Embryonic facial prominence (tissue), 1 donor: ENCODE measurements around the gene HTT.

Experiments used
- DNase-seq: peaks from one replicate; pipeline ENCODE4 v3.0.0-alpha.2; 2016; ENCODE audit errors: extremely low spot score

HTT gene

DNA sequence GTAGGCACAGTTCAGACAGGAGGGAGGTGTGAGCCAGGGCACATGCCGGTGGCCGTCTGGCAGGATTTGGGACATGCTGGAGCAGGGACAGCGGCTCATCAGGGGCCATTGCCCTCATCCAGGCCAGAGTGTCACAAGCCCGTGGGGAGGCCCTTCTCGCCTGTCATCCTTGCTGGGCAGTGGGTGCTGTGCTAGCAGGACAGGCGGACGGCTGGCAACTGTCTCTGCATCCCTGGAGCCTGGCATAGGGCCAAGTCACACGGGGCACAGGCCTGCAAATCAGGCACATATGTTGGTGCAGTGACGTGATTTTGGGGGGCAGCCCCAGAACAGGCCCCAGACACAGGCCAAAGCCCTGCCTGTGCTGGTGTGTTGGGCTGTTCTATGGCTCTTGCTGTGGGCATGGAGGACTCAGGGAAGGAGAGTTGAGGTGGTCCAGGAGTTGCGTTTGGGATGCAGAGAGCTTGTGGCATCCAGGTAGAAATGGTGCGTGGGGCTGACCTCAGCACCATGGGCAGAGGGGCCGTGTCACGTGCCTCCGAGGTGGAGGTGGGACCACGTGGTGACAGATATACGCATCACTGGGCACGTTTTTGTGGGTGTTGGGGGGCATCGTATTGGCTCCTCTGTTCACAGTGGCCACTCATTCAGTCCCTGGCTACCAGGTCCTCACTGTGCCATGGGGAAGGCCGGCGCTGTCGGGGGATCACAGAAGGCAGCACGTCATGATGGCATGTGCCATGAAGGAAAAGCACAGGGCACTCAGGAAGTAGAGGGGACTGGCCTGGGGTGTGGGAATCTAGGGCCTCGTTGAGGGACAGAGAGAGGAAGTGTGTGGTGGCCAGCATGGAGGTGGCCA, 159.9 kb downstream of the HTT start:
- no peak for DNase-seq

DNA sequence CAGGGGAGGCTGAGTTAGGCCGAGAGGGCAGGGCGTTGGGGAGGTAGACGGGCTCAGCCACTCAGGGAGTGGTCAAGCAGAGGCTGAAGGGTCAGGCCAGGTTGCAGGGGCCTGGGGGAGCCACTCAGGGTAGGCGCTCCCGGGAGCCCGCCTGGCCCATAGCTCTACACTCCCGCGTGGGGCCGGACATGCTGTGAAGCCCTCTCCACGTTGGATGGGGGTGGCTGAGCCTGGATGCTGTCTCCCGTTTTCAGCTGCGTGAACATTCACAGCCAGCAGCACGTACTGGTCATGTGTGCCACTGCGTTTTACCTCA, 160.5 kb downstream of the HTT start:
- no peak for DNase-seq

DNA sequence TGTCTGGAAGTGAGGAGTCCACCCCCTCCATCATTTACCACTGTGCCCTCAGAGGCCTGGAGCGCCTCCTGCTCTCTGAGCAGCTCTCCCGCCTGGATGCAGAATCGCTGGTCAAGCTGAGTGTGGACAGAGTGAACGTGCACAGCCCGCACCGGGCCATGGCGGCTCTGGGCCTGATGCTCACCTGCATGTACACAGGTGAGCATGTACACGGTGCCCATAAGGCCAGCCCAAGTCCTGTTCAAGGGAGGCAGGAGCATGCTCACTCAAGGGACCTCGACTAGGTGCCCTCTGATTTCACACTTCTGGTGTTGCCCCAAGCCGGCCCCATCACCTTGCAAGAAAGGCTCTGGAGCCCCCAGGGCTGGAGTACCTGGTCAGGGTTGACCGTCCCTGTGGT, 161.1 kb downstream of the HTT start:
- no peak for DNase-seq

DNA sequence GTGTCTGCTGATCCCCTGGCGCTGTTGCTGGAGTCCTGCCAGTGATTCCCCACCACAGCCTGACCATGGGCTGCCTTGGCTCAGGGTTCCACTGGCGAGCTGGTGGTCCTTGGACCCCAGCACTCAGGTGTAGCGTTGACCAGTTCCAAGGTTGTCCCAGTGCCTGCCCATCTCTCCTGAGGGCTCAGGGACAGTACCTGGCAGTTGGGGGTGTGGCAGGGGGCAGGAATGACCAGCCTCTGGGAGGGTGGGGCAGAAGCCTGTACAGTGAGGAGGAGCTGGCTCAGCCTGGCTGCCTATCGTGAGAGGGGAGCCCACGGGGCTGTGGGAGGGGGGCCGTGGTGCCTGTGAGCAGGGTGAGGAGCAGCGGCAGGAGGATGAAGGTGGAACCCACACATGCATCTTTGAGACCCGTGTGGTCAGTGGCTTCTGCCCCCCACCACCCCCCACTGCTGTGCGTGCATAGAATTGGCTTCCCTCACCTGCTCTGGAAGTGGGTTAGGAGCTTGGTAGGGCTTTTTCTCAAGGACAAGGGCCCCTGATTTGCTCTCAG, 161.9 kb downstream of the HTT start:
- no peak for DNase-seq

DNA sequence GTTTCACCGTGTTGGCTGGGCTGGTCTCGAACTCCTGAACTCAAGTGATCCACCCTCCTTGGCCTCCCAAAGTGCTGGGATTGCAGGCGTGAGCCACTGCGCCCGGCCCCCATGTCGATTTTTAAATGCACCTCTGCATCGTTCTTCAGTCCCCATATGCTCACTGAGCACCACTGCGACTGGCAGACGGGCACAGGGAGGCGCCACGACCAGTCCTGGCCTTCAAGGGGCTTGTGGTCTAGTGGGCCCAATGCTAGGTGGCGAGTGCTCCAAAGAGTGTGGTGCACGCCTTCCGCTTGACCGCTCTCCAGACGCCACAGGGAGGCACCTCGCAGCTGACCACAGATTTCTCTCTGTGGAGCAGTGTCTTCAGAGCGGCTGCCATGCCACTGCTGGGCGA, 162.8 kb downstream of the HTT start:
- no peak for DNase-seq

DNA sequence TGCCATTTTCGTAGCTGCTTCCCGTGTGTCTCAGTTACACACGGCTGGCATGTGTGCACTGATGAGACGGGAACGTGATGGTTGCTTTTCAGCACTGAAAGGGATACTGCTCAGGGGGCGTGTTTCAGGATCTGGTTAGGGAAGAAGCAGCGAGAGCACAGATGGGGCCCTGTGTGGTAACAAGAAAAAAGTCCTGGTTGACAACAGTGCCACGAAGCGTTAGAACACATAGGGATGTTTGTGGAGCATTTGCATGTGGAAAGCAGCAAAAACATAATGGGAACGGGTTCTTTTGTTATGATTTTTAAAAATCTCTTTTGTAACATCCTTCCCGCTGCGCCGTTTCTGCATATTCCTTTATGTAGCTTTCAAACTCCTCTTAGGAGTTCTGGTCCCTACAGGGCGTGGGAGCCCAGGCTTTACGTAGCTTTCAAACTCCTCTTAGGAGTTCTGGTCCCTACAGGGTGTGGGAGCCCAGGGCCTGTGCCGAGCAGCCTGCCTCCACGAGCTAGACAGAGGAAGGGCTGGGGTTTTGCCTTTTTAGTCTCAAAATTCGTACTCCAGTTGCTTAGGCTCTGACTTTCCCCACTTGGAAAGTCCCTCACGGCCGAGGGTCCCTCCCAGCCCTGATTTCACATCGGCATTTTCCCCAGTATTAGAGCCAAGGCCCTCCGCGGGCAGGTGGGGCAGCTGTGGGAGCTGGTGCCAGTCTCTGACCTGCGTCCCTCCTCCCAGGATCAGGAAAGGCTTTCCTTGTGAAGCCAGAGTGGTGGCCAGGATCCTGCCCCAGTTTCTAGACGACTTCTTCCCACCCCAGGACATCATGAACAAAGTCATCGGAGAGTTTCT, 163.5 kb downstream of the HTT start:
- DNase-seq: no peak

DNA sequence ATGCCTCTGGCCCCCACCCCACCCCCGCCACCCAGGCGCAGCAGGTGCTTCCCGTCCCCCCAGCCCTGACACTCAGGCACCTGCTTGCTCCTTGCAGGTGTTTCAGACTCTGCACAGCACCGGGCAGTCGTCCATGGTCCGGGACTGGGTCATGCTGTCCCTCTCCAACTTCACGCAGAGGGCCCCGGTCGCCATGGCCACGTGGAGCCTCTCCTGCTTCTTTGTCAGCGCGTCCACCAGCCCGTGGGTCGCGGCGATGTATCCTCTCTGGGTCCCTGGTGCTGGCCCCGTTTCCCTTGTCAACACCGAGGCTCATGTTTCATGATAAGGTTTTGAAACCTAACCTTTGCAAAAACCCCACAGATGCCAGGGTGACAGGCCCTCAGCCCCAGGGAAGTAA, 164.2 kb downstream of the HTT start:
- no peak for DNase-seq

DNA sequence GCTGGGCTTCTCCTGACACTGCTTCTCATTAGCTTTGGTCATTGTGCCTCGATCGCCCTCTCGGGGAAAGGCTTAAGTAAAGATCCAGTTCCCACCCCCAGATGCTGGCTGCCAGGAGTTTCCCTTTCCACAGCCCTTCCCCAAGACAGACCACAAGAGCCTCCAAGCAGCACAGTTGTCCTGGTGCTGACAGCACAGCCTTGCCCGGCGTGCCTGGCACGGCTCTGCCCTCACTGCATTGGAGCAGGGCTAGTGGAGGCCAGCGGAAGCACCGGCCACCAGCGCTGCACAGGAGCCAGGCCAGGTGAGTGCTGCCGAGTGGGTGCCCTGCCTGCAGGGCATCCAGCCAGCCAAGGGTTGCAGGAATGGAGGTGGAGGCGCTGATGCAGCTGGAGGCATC, 164.8 kb downstream of the HTT start:
- DNase-seq: no peak

DNA sequence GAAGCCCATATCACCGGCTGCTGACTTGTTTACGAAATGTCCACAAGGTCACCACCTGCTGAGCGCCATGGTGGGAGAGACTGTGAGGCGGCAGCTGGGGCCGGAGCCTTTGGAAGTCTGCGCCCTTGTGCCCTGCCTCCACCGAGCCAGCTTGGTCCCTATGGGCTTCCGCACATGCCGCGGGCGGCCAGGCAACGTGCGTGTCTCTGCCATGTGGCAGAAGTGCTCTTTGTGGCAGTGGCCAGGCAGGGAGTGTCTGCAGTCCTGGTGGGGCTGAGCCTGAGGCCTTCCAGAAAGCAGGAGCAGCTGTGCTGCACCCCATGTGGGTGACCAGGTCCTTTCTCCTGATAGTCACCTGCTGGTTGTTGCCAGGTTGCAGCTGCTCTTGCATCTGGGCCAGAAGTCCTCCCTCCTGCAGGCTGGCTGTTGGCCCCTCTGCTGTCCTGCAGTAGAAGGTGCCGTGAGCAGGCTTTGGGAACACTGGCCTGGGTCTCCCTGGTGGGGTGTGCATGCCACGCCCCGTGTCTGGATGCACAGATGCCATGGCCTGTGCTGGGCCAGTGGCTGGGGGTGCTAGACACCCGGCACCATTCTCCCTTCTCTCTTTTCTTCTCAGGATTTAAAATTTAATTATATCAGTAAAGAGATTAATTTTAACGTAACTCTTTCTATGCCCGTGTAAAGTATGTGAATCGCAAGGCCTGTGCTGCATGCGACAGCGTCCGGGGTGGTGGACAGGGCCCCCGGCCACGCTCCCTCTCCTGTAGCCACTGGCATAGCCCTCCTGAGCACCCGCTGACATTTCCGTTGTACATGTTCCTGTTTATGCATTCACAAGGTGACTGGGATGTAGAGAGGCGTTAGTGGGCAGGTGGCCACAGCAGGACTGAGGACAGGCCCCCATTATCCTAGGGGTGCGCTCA, 165.8 kb downstream of the HTT start:
- DNase-seq: no peak

DNA sequence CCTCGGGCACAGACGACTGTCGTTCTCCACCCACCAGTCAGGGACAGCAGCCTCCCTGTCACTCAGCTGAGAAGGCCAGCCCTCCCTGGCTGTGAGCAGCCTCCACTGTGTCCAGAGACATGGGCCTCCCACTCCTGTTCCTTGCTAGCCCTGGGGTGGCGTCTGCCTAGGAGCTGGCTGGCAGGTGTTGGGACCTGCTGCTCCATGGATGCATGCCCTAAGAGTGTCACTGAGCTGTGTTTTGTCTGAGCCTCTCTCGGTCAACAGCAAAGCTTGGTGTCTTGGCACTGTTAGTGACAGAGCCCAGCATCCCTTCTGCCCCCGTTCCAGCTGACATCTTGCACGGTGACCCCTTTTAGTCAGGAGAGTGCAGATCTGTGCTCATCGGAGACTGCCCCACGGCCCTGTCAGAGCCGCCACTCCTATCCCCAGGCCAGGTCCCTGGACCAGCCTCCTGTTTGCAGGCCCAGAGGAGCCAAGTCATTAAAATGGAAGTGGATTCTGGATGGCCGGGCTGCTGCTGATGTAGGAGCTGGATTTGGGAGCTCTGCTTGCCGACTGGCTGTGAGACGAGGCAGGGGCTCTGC, 166.5 kb downstream of the HTT start:
- DNase-seq: no peak

DNA sequence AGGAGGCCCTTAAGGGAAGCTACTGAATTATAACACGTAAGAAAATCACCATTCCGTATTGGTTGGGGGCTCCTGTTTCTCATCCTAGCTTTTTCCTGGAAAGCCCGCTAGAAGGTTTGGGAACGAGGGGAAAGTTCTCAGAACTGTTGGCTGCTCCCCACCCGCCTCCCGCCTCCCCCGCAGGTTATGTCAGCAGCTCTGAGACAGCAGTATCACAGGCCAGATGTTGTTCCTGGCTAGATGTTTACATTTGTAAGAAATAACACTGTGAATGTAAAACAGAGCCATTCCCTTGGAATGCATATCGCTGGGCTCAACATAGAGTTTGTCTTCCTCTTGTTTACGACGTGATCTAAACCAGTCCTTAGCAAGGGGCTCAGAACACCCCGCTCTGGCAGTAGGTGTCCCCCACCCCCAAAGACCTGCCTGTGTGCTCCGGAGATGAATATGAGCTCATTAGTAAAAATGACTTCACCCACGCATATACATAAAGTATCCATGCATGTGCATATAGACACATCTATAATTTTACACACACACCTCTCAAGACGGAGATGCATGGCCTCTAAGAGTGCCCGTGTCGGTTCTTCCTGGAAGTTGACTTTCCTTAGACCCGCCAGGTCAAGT, 167.5 kb downstream of the HTT start:
- DNase-seq: peak; percentile 64

DNA sequence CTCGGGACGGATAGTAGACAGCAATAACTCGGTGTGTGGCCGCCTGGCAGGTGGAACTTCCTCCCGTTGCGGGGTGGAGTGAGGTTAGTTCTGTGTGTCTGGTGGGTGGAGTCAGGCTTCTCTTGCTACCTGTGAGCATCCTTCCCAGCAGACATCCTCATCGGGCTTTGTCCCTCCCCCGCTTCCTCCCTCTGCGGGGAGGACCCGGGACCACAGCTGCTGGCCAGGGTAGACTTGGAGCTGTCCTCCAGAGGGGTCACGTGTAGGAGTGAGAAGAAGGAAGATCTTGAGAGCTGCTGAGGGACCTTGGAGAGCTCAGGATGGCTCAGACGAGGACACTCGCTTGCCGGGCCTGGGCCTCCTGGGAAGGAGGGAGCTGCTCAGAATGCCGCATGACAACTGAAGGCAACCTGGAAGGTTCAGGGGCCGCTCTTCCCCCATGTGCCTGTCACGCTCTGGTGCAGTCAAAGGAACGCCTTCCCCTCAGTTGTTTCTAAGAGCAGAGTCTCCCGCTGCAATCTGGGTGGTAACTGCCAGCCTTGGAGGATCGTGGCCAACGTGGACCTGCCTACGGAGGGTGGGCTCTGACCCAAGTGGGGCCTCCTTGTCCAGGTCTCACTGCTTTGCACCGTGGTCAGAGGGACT, 168.8 kb downstream of the HTT start:
- DNase-seq: no peak

DNA sequence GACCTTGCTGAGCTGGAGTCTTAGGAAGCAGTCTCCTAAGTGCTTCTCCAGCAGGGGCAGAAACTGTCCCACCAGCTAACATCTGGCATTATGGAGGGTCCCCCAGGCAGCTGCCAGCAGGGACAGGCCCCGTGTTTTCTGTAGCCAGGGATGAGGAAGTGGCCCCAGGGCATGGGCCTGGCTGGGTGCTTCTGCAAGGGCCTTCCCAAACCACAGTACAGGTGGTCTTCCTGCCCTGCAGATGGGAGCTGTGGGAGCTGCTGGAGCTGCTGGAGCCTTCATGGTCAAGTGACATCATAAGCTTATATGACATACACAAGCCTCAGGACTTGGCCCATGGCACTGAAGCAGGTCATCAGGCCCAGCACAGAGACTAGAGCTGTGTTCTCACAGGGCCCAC, 169.5 kb downstream of the HTT start:
- DNase-seq: no peak

DNA sequence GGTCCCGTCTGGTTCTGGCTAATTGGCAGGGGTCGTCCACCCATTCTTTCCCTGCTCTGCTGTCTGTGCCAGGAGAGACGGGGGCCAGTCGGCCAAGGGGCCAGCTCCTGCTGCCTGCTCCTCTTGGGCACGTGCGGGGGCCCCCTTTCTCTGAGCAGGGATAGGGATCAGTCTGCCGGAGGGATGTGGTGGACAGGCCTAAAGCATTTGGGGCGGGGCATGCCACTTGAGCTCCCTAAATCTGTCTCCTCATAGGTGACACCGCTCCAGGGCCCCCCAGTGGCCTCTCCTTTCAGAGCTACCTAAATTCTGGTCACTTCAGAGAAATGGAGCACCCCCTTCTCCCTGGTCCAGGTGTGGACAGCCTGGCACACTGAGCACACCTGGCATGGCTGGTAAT, 170.3 kb downstream of the HTT start:
- DNase-seq: no peak

DNA sequence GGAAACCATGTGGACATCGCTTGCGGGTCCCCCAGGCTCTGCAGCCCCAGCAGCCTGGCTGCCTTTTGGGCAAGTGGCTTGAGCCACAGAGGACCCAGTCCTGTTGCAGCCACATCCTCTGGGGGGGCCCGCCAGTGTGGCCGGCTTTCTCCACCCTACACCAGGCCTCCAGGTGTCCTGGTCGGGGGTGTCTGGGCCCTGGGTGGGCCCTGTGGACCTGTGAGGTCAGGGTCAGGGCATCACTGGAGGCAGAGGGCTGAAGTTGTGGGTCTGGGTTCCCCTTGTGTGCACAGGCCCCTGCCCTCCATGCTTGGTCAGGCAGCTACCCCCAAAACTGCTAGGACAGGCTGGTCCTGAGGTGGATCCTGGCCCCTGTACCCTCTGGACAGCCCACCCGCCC, 171.2 kb downstream of the HTT start:
- no peak for DNase-seq

DNA sequence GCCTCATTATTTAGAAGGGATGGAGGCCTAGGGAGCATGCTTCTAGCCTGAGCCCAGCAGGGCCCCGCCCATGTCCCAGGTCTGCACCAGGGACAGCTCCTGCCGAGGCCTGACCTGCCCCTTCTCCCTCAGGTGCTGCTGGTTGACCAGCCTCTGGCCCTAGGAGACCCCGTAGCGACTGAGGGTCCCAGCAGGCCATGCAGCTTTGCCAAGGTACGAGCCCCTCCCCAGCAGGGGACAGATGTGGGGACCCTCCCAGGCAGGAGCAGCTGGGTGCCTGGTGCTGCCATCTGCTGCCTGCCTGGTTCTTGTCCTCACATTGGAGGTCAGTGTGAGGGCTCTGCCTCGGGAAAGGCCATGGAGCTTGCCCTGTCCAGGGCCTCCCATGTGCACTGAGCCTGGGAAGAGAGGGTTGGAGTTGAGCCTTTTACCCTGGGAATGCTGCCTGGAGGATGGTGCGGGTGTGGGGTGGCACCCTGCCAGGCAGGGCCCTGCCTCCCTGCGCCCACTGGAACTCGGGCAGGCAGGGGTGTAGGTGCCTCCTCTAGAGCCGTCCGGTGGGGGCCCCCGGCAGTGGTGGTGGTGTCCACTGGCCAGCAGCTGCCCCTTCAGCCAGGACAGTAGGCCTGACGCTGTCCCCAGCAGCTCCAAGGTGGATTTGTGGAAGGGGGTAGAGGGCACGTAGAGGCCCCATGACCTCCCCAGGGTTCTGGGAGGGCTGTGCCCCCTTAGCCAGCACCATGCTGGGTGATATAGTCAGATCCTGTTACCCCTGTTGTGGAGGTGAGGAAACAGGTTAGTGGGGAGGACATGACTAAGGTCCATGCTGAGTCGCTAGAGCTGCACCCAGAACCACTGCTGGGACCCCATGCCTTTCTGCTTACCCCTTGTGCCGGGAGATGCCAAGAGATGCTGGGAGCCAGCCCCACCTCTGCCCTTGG, 172.2 kb downstream of the HTT start:
- DNase-seq: no peak

DNA sequence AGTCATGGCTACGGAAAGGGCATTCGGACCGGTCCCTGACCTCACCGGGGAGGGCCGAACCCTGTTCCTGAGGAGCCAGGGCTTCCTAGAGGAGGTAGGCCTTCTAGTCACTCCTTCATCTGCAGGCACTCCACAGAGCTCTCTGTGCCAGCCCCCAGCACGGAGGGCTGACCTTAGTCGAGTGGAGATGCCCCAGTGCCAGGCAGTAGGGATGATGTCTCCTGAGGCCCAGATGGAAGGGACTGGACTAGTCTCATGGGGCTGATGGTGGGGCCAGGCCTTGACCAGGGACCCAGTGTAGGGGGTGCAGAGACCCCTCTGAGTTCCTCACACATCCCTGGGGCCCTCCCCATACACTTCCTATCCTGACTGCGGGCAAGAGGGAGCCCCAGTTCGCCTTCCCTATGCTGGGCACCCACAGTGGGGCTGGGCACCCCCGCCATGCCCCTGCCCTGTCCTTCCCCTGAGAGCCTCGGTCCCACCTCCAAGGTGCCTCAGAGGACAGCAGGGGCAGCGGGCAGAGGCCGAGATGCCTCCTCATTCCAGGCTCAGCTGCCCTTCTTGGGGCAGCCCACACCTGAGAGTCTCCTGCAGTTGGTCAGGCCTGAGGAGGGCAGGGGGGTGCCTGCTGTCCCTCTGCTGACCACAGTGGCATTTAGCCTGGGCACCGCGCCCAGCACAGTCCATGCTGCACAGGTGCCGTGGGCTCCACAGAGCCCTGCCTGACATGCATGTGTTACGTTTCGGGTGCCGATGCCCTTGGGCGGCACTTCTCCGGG, 173.1 kb downstream of the HTT start:
- no peak for DNase-seq

DNA sequence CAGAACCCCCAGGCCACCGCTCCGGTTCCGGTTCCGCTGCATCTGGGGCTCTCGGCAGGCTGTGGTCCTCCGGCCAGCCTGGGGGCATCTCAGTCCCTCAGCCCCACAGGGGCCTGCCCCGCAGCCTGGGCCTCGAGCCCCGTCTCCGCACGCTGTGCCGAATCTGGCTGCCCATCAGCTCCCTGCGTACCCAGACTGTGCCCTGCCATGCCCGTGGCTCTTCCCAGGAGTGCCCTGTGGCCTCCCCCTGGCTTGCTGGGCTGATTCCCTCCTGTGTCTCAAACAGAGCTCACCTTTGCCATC, 173.6 kb downstream of the HTT start:
- no peak for DNase-seq
